B cell (primary cell): ENCODE results near the gene LRRC8B. TPM values are rescaled to one million over a fixed set of nuclear protein-coding genes. Genes with fewer than 3 reads are reported as not detected.
"Not testable (repeated sequence)": the region's sequence is repeated elsewhere in the genome, so short reads cannot be mapped to it uniquely, and the experiment has no call there.

ENCODE experiments used
- ATAC-seq: fragments of 200-7000 bp; cut with Tn5 transposase; one replicate; pipeline ENCODE4 v1.10.0; 2021; ENCODE audit warnings: low read depth, mild to moderate bottlenecking, moderate number of reproducible peaks, moderate library complexity
- CTCF ChIA-PET: fragments of 350-600 bp; sonication (Branson Sonifier 250); formaldehyde crosslinking; loops from one replicate; lab custom pipeline; 2021; ENCODE audit warnings: antibody characterized with exemption, inconsistent platforms; lab: Charles Lee
- POLR2A ChIA-PET: fragments of 350-600 bp; sonication (Branson Sonifier 250); formaldehyde crosslinking; loops from one replicate; lab custom pipeline; 2021; ENCODE audit warnings: antibody characterized with exemption; lab: Charles Lee
- DNase-seq: peaks from one replicate; pipeline ENCODE4 v3.0.0; 2013
- H2AFZ ChIP-seq: 2 replicates; pipeline ENCODE4 v1.6.1; 2012; ENCODE audit warnings: mild to moderate bottlenecking, low read depth, low read length; ENCODE audit not compliant: insufficient read depth, poor library complexity, severe bottlenecking
- H3K27ac ChIP-seq, 2 donors: 1 replicate in 1 of 2; 2 replicates in 1 of 2; pipeline ENCODE4 v1.5.1; 2012 to 2013; ENCODE audit warnings: low read length in 2 of 2, mild to moderate bottlenecking in 2 of 2, moderate library complexity in 1 of 2
- H3K27me3 ChIP-seq, 4 experiments: fragments of 200-600 bp in 1 of 4; sonication (generic) in 1 of 4; replicated peaks in 1 of 4; 1 replicate in 2 of 4; 2 replicates in 2 of 4; pipeline versions ENCODE4 v1.6.1 to v1.7.0; 2013 to 2016; ENCODE audit warnings: low read length in 3 of 4, mild to moderate bottlenecking in 2 of 4, mixed read lengths in 1 of 4, moderate library complexity in 1 of 4; ENCODE audit not compliant: insufficient read depth in 4 of 4, control insufficient read depth in 3 of 4; ENCODE audit errors: control extremely low read depth in 1 of 4
- H3K36me3 ChIP-seq, 2 experiments: replicated peaks in 1 of 2; 1 replicate in 1 of 2; 2 replicates in 1 of 2; pipeline versions ENCODE4 v1.6.1 to v1.7.1; 2013; ENCODE audit warnings: low read length in 1 of 2; ENCODE audit not compliant: insufficient read depth in 2 of 2, control insufficient read depth in 1 of 2; ENCODE audit errors: control extremely low read depth in 1 of 2, extremely low read depth in 1 of 2
- H3K4me1 ChIP-seq, 2 donors: fragments of 200-600 bp in 1 of 2; sonication (generic) in 1 of 2; 1 replicate in 1 of 2; 2 replicates in 1 of 2; pipeline versions ENCODE4 v1.5.1 to v1.6.1; 2013 to 2017; ENCODE audit warnings: low read length in 2 of 2; ENCODE audit not compliant: control insufficient read depth in 2 of 2, insufficient read depth in 2 of 2
- H3K4me2 ChIP-seq: replicated peaks from 2 replicates; pipeline ENCODE3; 2012; ENCODE audit warnings: mild to moderate bottlenecking, low read depth, low read length; ENCODE audit not compliant: poor library complexity, severe bottlenecking
- H3K4me3 ChIP-seq, 5 experiments: fragments of 200-600 bp in 1 of 5; sonication (generic) in 1 of 5; 1 replicate in 3 of 5; 2 replicates in 2 of 5; pipeline versions ENCODE4 v1.5.1 to v1.7.0; 2011 to 2016; ENCODE audit warnings: low read length in 4 of 5, mild to moderate bottlenecking in 4 of 5, low read depth in 2 of 5, control low read depth in 1 of 5, moderate library complexity in 1 of 5; ENCODE audit not compliant: insufficient read depth in 1 of 5; ENCODE audit errors: control extremely low read depth in 1 of 5, extremely low read depth in 1 of 5
- H3K79me2 ChIP-seq: fragments of 200-600 bp; sonication (generic); one replicate; pipeline ENCODE4 v1.6.0; 2016; ENCODE audit warnings: low read length; ENCODE audit not compliant: control insufficient read depth, insufficient read depth
- H3K9ac ChIP-seq: fragments of 200-600 bp; sonication (generic); 2 replicates; pipeline ENCODE4 v1.6.1; 2017; ENCODE audit warnings: mild to moderate bottlenecking, low read length, moderate library complexity
- H3K9me3 ChIP-seq, 3 donors: one replicate each; pipeline versions ENCODE4 v1.6.1 to v1.7.1; 2013; ENCODE audit warnings: low read length in 2 of 3; ENCODE audit not compliant: control insufficient read depth in 2 of 3, insufficient read depth in 1 of 3; ENCODE audit errors: control extremely low read depth in 1 of 3
- H4K20me1 ChIP-seq: 2 replicates; pipeline ENCODE4 v1.6.0; 2012; ENCODE audit warnings: mild to moderate bottlenecking, low read length; ENCODE audit not compliant: insufficient read depth, control insufficient read depth, poor library complexity, severe bottlenecking
- H3K27ac Mint-ChIP-seq: one replicate; pipeline ENCODE4 v1.8.0; 2021; ENCODE audit warnings: mixed read lengths
- H3K27me3 Mint-ChIP-seq: one replicate; pipeline ENCODE4 v1.8.0; 2021; ENCODE audit warnings: mixed read lengths
- H3K4me1 Mint-ChIP-seq: one replicate; pipeline ENCODE4 v1.8.0; 2021; ENCODE audit warnings: mixed read lengths
- H3K4me3 Mint-ChIP-seq: one replicate; pipeline ENCODE4 v1.8.0; 2021; ENCODE audit warnings: mixed read lengths
- H3K9me3 Mint-ChIP-seq: one replicate; pipeline ENCODE4 v1.8.0; 2022; ENCODE audit warnings: mixed read lengths; ENCODE audit not compliant: insufficient read depth
- CTCF ChIP-seq: fragments of 200-600 bp; IDR thresholded peaks from one replicate; pipeline ENCODE4 v1.8.0; 2022; ENCODE audit warnings: antibody characterized with exemption, mild to moderate bottlenecking
- EZH2 ChIP-seq: IDR thresholded peaks from 2 replicates; pipeline ENCODE4 v1.6.1; 2012; ENCODE audit warnings: borderline replicate concordance, low read depth, mild to moderate bottlenecking, moderate library complexity, low read length; ENCODE audit not compliant: insufficient read depth, poor library complexity, severe bottlenecking
- WGBS: methylation state at CpG from one replicate; pipeline ENCODE4 v1.1.5; 2013; ENCODE audit warnings: missing lambda C conversion rate; ENCODE audit not compliant: insufficient coverage; 5-methylcytosine and 5-hydroxymethylcytosine counted together
- intact Hi-C: fragments of 100-400 bp; cut with micrococcal nuclease; formaldehyde crosslinking; loops from one replicate; pipeline ENCODE4 v1.10.0; 2022
- polyA plus RNA-seq: library from polyadenylated mRNA; depleted of rRNA; stranded (reverse); fragments of >200 nt; gene quantifications from 2 replicates; pipeline ENCODE4 v1.2.3, GENCODE V29; 2012
- total RNA-seq, 2 donors: library from RNA; stranded (reverse); fragments of 120-200 nt in 1 of 2; gene quantifications; 1 replicate in 1 of 2; 2 replicates in 1 of 2; pipeline versions ENCODE4 v1.2.3 to v1.2.4, GENCODE V29; 2013 to 2022

Gene LRRC8B
- total and polyA plus RNA-seq, 2 donors (not counting 1 experiment from before 2014, with no cell fraction given) = 2.2 to 9.9 TPM

DNA sequence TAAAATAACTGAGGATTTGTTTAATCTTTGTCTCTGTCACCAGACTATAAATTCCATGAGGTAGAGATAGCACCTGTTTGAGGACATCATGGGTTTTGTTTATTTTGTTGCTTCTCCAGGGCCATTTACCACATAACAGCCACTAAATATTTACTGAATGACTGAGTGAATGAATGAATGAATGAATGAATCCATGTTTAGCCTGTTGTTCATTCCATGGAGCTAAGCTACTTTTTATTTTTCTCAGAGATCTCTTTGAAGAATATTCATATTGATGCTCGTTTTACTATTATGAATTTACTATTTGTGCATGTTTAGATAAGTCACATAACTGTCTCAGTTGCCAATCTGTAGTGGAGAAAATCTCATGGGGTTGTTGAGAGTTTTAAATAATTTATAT is 17.7 kb downstream of the LRRC8B start:
- Histone ChIP-seq H2AFZ (no peak overlapping the region), H3K79me2 (peaks cover 68% of the 10 kb centered on the region), H3K27ac (no peak overlapping the region), H3K27me3 (no peaks in the 10 kb centered on the region), H3K9me3 (no peaks in the 10 kb centered on the region), H3K4me1 (no peaks in the 10 kb centered on the region), H4K20me1 (peaks cover 13% of the 10 kb centered on the region), H3K9ac (no peak overlapping the region), H3K4me3 (no peak overlapping the region), H3K4me2 (no peak overlapping the region), H3K36me3 (no peaks in the 10 kb centered on the region)
- peaks cover 17% of the 10 kb centered on the region for H3K4me1 Mint-ChIP-seq
- WGBS = no CpG with 5 or more reads among the region's 1 CpG
- no peaks in the 10 kb centered on the region for H3K9me3 Mint-ChIP-seq
- ATAC-seq (no peak), DNase-seq (no peak)
- ChIA-PET CTCF (interaction anchor here (1.6 kb wide), 1 partner anchor 60 kb away, joined by 3 read pairs; no protein-coding TSS in a partner anchor), POLR2A (no interaction called here)
- no peak overlapping the region for H3K27ac Mint-ChIP-seq
- no peak for TF ChIP-seq EZH2
- TF ChIP-seq CTCF = no peak
- intact Hi-C loops = loop anchor here (2.0 kb wide), 1 partner anchor 42 kb away; no protein-coding TSS in a partner anchor
- H3K4me3 Mint-ChIP-seq = no peak overlapping the region
- no peaks in the 10 kb centered on the region for H3K27me3 Mint-ChIP-seq

DNA sequence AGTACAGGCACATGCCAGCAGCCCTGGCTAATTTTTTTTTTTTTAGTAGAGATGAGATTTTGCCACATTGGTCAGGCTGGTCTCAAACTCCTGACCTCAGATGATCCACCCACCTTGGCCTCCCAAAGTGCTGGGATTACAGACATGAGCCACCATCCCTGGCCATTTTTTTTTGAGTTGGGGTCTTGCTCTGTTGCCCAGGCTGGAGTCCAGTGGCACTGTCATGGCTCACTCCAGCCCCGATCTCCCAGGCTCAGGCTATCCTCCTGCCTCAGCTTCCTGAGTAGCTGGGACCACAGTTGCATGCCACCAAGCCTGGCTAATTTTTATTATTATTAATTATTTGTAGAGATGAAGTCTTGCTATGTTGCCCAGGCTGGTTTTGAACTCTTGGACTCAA is 19.0 kb downstream of the LRRC8B start:
- H3K36me3 ChIP-seq, ATAC-seq, H3K27me3 Mint-ChIP-seq, POLR2A ChIA-PET, H3K4me2 ChIP-seq, H3K27ac Mint-ChIP-seq, H3K27ac ChIP-seq, H3K4me3 Mint-ChIP-seq, H3K9me3 Mint-ChIP-seq, H3K27me3 ChIP-seq, H3K4me3 ChIP-seq, H2AFZ ChIP-seq, DNase-seq, H3K9ac ChIP-seq, H4K20me1 ChIP-seq, H3K9me3 ChIP-seq, H3K4me1 ChIP-seq: not testable (repeated sequence)
- peaks cover 55% of the 10 kb centered on the region for H3K79me2 ChIP-seq
- H3K4me1 Mint-ChIP-seq = peaks cover 12% of the 10 kb centered on the region
- 100% methylated on average over 1 of the region's 1 CpG for WGBS
- intact Hi-C loops = loop anchor here (2.0 kb wide), 1 partner anchor 41 kb away; no protein-coding TSS in a partner anchor
- CTCF ChIA-PET = interaction anchor here (1.6 kb wide), 1 partner anchor 61 kb away, joined by 3 read pairs; no protein-coding TSS in a partner anchor
